ENCODE data around the gene PPM1N.
A peak's percentile ranks its signal among the peaks of the same experiment; 100 is the strongest.

Gene PPM1N

DNA sequence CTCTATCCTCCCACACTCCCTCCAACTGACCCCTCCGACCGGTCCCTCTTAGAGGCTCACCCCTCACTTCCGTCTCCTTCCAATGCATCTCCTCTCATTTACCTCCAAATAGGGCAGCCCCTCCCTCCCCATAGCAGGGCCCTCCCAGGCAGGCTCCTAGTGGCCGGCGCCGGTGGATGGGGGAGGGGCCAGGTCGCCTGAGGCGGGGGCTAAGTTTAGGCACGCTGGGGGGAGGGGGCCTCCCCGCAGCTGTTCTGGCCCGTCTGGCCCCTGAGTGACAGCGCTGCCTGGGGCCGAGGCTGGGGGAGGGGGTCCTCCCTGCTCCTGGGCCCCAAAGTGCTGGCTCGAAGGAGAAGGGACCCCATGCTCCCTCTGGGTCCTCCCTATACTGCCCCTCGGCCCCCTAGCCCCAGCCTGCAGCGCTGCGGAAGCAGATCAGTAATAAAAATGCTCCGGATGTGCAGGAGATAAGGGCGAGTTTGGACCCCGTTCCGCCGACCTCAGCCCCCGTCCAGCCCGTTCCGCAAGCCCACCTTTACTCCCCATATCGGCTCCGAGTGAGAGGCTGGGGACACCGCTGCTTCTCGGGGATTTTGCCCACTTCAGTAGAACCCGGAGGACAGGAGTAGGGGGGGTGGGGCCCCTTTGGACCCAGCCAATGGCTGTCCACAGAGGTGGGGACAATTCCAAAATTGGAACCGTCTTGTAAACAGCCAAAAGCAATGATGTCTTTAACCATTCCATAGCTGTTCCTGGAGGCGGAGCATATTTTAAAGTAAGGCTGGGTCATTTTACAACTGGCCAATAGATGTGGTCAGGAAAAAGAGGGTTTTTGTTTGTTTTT is 5.4 kb upstream of the PPM1N start:
- no peak for DNase-seq

GRCh38 chr19:45494261-45494916 is 3.9 kb upstream of the PPM1N start:
- DNase-seq: no peak

GRCh38 chr19:45495178-45495577 is 3.1 kb upstream of the PPM1N start:
- DNase-seq: no peak

DNA sequence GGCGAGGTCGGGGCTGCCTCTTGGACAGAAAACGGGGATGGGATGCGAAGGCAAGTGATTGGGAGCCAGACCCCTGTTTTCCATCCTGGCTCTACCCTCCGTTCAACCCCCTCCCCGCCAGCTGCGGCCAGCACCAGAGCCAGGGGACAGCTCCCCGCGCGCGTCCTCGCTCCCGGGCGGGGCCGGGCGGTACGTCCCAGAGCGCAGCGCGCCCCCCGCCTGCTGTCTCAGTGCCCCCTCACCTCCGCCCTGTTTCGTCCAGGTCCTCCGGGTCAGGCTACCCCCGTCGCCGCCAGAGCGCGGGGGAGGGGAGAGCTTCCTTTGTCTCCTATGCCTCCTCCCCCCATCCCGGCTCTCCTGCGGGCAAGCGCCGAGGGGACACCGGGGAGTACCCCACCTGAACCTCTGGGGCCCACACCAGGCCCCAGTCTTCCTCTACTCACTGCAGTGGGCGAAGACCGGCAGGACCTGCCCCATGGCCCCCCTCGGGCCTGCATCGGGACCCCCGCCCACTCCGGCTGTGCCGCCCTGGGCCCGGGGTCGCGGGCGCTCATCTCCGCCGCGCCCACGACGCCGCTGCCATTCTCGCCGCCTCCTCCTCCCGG is 1.8 kb upstream of the PPM1N start:
- DNase-seq: no peak

DNA sequence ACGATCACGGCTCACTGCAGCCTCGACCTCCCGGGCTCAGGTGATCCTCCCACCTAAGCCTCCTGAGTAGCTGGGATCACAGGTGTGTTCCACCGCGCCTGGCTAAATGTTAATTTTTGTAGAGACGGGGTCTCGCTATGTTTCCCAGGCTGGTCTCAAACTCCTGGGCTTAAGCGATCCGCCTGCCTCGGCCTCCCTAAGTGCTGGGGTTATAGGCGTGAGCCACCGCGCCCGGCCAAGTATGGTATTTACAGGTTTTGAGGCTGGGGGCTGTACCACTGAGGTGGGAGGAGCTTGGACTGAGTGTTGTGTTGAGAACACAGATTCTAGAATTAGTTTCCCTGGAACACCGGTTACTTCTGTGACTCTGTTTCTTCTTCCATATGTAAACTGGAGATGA is 452 bp upstream of the PPM1N start:
- no peak for DNase-seq

GRCh38 chr19:45499196-45500180 is 1.2 kb downstream of the PPM1N start:
- DNase-seq: peak; percentile 65

GRCh38 chr19:45500918-45501729 is 2.9 kb downstream of the PPM1N start:
- DNase-seq: no peak

GRCh38 chr19:45501730-45502014 is 3.4 kb downstream of the PPM1N start:
- DNase-seq: no peak

DNA sequence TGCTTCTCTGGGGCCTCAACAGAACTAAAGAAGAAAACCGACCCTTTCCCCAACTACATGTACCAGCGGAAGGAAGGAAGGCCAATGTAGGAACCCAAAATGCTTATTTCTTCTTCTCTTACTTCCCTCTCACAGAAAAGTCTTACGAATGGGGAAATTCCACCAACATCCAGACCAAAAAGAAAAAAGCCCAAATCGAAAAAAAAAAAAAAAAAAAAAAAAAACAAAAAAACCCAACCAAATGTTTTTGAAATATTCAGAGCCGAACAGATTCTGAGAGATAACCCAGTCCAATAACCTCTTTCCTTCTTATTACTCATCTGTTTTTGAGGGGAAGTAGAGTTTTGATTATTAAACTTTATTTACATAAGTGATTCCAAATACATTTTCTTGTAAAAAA is 3.9 kb downstream of the PPM1N start:
- no peak for DNase-seq

- no peak for DNase-seq
Observed at GRCh38 chr19:45503909-45504308, 5.7 kb downstream of the PPM1N start.

DNA sequence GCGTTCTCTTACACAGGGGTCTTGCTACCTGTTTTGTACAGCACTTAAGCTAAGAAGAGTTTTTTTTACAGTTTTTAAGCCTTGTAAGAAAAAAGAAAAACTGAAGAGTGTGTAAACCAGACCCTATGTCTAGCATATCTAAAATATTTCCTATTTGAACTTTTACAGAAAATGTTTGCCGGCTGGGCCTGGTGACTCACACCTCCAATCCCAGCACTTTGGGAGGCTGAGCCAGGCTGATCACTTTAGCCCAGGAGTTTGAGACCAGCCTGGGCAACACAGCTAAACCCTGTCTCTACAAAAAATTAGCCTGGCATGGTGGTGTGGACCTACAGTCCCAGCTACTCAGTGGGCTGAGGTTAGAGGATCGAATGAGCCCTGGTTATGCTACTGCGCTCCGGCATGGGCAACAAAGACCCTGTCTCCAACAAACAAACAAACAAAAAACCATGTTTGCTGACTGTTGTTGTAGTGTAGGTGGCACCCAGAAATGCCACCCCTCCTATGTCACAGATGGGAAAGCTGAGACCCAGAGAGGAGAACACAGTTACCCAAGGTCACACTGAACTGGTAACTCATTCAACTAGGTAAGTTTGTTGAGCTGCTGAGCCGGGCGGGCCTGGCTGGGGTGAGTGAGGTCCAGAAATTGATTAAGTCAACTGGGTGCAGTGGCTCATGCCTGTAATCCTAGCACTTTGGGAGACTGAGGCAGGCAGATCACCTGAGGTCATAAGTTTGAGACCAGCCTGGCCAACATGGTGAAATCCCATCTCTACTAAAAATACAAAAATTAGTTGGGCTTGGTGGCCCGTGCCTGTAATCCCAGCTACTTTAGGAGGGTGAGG is 7.1 kb downstream of the PPM1N start:
- no peak for DNase-seq

- DNase-seq: no peak
Observed at GRCh38 chr19:45505996-45506245, 7.7 kb downstream of the PPM1N start.

- DNase-seq: peak; percentile 95
Observed at GRCh38 chr19:45506246-45506988, 8.2 kb downstream of the PPM1N start.

DNA sequence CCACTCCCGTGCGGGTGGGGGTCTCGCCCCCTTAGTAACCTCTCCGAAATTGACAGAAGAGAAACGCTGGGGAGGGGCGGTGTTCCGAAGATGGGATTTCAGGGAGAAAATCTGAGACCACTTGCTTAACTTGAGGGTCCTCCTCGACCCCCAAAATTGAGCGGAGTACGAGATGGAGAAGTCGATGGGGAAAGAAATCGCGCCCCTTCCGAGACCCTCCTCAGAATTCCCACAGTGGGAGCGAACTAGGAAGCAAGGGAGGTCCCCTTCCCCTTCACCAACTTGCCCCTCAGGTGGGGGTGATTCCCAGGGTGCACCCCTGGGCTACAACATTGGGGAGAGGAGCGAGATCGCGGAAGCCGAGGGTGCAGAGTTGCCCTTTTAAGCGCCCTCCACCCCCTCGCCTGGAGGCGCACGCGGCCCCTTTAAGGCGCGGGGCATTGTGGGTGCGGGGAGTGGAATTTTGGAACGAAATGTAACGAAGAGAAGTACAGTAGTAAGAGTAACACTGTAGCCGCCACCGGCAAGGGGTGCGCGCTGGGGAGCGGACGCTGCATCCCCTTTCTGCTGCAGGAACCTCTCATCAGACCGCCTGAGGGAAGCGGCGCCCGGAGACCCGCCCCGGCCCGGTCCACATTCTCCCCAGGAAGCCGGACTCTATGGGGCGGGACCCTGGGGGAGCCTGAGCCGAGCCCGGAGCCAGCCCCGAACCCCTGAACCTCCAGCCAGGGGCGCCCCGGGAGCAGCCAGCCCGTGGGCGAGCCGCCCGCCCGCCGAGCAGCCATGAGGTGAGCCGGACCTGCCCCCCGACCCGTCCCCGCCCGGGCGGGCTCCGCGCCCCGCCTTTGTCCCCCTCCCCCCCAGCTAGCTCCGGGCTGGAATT is 9.0 kb downstream of the PPM1N start, which contains the start of gene VASP:
Gene VASP, plus strand, starts transcription at position 491 of the 883 bp plus-strand sequence. Its CDS starts 293 bp downstream, at position 784.
- peak; percentile 92 for DNase-seq

DNA sequence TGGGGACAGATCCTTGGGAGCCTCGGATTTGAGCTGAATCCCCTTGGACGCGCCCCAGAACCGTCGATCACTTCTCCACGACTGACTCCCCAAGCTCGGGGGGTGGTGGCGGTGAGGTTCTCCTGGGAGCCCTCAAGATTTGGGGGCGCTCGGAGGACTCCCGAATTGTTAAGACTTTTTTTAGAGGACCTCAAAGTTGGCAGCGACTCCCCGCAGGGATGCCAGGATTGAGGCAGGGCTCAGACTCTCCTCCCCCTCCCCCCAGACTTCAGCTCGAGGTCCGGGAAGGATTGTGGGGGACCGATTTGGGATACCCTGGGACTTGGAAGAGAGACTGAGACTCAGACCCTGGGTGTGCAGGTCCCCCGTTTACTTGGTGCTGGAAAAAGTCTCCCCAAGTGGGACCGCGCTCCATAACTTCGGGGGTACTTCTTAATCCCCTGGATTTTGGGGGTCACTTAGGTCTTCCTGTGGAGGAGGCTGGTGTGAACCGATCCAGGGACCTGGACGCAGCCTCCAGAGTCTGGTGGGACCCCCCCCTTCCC is 9.7 kb downstream of the PPM1N start:
- DNase-seq: no peak

DNA sequence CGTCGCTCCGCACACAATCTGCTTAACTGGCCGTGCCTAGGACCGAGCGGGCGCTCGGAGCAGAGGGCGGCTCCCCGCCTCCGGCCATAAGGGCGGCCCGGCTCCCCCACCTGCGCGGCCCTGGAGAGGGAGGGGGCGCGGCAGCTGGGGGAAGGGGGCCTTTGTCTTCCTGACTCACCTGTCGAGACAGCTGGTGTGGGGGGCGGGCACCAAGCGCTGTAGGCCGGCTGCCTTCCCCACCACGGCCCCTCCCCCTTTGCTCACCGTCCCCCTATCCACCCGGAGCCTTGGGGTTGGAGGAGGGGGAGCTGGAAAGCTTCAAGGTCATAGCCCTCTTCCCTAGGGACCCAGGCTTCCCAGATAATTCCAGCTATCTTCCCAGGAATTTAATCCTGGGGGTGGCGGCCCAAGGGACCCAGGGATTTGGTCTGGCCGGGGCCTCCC is 10.2 kb downstream of the PPM1N start:
- no peak for DNase-seq

DNA sequence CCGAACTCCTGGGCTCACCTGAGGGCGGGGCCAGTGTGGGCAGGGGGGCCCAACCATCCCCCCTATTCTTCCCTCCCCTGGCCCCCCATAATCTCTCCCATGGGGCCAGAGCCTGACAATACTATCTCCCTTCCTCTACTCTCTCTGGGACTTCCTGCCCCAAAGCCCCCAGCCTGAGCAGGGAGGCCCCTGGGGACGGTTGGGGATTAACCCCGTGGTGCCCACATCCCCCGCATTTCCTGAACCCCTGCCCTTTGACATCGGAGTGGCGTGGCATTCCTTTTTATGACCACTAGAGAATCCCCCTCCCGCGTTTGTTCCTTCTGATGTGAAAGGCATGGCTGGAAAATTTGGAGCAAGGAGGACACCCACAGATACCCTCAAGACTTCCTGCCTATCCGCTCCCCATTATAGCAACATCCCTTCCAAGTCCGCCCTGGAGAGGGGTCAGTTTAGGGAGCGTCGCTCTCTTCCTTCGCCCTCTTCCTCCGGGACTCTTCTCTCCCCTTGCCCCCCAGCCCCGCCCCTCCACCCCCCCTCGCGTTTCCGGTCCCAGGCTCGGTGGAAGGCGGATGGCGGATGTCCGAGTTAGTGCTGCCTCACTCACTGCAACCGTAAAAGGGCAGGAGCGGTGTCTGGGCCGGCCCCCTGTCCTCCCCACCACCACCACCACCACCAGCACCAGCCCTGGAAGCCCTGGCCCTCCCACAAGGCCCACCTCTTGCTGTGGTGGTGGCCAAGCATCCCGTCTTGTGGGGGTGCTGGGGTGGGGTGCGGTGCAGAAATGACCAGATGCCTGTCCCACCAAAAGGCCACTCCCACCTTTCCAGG is 10.8 kb downstream of the PPM1N start:
- DNase-seq: peak; percentile 48

DNA sequence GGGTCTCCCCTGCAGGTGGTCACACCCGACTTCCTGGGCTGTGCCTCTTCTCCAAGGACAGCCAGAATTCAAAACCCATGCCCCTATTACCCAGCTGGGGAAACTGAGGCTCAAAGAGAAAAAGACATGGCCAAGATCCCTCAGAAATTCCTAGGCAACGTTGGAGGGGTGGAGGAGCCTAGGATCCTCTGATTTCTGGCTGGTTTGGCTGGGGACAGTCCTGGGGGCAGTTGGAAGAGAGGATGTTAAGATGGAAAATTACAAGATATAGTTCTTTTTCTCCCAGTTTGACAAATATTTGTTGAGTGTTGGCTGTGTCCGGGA is 11.4 kb downstream of the PPM1N start:
- DNase-seq: no peak

Measured in CD4-positive, alpha-beta T cell treated with Interleukin-4 for 4 hours (primary cell).